NCI-H2171 (cell line): ENCODE data around the gene C9orf152.
"Not testable (repeated sequence)": the region's sequence is repeated elsewhere in the genome, so short reads cannot be mapped to it uniquely, and the experiment has no call there.

Experiments used
- DNase-seq: peaks from one replicate; lab custom pipeline; 2025; lab: John Stamatoyannopoulos, UW

C9orf152 gene

GRCh38 chr9:110214586-110215355, 6.8 kb upstream of the C9orf152 start:
- DNase-seq, result no peak

DNA sequence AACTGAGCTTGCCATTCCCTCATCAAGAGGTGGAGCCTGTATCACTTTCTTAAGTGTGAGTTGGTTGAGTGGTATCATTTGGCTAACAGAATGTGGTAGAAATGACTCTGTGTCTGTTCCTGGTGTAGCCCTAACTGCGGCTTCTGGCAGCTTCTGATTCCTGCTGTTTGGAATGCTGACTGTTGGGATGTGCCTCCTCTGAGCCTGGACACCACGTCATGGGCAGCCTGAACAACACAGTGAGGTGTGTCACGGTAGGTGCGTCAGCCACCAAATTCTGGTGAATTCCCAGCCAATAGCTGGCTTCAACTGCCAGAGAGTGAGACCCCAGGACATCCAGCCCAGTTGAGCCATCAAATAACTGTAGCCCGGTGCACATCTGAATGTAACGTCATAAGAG, 6.1 kb upstream of the C9orf152 start:
- DNase-seq, result no peak

GRCh38 chr9:110213413-110214044, 5.6 kb upstream of the C9orf152 start:
- DNase-seq, result no peak

- DNase-seq, result no peak
These were observed 803 bp downstream of the C9orf152 start for GRCh38 chr9:110207071-110207641.

DNA sequence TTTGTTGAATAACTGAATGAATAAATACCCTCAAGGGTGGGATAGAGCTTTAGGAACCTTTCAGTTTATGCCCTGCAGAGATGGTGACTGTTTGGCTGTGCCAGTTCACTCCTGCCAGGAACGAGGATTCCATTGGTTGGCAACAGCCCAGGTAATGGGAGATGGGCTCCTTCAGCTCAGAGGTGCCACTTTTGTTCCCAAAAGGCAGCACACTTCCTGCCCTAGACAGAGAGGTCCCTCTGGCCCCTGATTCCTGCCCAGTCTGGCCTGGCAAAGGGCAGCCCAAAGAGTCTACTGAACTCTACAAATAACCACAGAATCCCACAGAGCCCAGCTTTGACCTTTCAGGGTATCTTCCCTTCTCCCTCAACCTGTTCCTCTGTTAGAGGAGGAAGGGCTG, 1.6 kb downstream of the C9orf152 start:
- DNase-seq, result no peak

- DNase-seq, result not testable (repeated sequence)
These were observed 2.3 kb downstream of the C9orf152 start for GRCh38 chr9:110205612-110206011.

DNA sequence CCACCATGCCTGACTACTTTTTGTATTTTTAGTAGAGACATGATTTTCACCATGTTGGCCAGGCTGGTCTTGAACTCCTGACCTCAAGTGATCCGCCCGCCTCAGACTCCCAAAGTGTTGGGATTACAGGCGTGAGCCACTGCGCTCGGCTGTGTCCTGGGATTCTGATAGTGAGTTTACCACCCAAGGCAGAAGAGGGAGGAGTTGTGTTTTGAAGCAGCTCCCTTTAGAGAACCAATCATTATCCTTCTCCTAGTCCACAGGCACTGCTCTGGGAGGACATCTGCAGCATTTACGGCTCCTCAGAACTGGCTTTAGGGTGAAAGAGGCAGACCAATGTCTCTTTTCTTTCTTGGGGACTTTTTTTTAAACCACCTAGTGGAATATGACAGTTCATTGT, 5.7 kb downstream of the C9orf152 start:
- DNase-seq, result no peak

- no peak for DNase-seq
These were observed 8.3 kb downstream of the C9orf152 start for GRCh38 chr9:110199643-110200042.

- no peak for DNase-seq
These were observed 9.6 kb downstream of the C9orf152 start for GRCh38 chr9:110198357-110198756.

DNA sequence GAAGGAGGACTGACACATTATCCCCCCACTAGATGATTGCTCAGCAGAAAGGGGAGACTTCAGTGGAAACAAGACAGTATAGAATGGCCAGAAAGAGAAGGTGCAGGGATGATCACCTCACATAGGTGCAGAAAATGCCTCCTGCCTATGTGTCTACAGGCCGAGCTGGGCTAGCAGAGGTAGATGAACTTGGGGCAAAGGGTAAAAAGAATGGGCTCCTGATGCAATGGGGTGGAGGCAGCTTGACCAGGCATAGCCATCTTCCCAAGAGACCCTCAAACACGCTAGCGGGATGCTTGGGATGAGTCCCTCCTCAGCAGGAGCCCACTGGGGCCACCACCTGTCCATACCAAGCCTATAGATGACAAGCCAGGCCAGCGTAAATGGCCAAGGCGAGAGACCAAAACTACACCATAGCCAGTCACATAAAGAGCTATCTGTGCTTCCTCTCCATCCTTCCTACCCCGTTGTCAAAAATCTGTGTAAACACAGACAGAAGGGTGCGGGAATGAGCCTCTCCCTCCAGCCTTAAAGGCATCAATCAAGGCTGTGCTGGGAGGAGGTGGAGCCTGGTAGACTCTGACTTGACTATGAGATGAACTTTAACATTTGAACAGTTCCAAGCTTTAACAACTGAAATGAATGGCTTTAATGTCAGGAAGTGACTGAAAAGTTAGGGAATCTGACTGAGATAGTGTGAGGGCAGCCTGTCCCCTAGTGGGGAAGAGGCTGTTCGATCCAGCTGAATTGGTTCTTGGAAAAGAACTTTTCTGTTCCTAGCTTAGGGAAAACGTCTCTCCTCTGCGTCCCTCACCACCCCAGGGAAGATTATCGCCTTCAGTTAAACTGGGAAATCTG, 10.4 kb downstream of the C9orf152 start:
- no peak for DNase-seq

DNA sequence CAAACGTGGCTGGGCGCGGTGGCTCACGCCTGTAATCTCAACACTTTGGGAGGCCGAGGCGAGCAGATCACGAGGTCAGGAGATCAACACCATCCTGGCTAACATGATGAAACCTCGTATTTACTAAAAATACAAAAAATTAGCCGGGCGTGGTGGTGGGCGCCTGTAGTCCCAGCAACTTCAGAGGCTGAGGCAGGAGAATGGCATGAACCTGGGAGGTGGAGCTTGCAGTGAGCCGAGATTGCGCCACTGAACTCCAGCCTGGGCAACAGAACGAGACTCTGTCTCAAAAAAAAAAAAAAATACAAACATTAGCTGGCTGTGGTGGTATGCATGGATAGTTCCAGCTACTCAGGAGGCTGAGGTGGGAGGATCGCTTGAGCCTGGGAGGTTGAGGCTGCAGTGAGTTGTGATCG, 11.9 kb downstream of the C9orf152 start:
- DNase-seq, result not testable (repeated sequence)

DNA sequence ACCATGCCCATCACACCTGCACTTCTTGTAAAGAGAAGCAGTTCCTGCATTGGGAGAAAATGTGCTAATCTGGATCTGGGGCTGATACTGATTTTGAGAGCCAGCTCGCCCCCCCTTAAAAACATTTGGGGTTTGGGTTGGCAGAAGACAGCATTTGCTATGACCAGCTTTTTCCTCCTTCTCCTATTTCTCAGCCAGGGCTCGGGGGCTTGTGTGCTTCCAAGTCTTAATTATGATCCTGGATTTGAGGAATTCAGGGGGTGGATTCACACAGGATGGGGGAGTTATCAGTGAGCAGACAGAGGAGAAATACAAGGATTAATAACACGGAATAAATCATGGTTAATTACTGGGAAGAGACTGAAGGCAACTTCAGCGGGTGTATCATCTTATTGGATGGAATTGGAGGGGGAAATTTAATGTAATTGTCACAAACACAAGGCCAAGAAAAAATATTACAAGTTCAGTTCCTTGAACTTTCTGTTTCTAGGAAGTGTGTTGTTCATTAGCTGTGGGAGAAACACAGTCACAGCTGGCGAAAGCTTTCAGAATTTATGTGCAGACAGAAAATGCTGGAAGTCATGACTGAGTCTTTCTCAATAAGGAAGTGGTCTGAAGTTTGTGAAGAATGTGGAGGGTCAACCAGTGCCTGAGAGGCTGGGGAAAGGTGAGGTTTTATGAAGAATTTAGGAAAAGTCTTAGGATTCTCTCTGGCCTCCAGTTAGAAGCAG, 15.3 kb downstream of the C9orf152 start:
- DNase-seq, result no peak

DNA sequence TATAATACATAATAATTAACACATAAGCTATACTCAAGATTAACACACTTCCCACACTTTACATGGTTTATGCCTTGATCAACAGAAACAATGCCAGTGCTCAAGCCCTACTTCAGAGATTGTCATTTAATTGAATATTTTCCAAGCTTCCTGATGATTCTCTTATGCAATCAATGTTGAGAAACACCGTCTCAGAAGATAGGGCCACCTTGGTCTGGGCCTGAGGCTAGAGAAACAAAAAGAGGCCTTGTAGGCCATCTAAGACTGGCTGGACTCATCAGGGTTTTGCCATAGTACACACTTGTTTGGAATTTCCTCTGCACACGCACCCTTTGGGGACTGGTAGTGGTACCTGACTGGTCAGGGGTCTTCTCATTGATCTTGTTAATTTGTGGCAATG, 16.3 kb downstream of the C9orf152 start:
- DNase-seq, result no peak

DNA sequence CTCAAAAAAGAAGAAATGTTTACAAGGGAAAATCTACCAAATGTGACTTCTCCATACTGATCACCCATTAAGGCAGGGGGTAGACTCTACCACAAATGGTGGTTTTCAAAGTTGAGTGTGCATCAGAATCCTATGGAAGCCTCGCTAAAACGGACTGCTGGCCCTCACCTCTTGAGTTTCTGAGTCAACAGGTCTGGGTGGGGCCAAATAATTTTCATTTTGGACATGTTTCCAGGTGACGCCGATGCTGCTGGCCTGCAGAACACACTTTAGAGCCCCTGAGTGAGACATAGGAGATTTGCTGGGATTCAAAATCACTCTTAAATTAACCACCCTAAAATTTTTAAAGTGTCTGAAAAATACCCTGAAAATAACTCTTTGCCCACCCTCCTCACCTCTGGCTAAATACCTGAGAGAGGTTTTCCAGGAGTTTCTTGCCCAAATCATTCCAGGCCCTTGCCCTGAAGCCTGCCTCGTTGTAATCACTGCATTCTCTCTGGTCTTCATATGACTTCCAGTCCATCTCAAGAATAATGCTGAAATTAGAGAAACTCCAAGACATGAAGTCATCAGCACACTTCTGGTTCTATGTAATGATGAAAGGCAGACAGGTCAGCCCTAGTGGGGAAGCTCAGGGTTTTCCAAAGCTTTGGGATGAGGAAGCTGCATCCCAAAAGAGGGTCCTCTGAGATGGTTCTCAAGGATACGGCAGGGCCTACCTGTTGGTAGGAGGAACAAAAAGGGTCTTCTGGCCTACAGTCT, 18.2 kb downstream of the C9orf152 start:
- DNase-seq, result no peak

DNA sequence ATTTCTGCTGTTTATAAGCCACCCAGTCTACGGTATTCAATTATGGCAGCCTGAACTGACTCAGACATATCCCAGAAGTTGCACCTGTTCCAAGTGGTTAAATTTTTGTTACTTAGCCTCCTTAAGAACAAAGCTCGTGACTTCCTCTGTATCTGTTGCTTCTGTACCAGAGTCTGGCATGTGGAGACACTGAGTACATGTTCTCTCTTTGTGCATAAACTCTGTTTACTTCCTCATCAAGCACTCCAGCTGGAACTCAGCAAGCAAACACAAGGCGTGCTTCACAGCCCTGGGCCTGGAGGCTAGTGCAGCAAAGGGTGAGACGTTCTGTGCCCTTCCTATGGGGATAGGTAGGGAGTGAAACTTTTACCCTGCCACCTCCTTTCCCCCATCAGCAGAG, 19.0 kb downstream of the C9orf152 start:
- DNase-seq, result no peak

- DNase-seq, result no peak
These were observed 19.9 kb downstream of the C9orf152 start for GRCh38 chr9:110188101-110188500.

DNA sequence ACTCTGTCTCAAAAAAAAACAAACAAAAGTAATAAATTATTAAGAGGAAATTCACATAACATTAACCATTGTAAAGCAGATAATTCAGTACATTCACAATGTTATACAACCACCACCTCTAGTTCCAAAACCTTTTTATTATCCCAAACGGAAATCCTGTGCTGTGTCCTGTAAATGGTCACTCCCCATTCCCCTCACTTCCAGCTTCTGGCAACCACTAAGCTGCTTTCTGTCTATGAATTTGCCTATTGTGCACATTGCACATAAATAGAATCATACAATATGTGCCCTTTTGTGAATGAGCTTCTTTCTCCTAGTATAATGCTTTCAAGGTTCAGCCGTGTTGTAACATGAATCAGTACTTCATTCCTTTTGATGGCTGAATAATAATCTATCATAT, 20.8 kb downstream of the C9orf152 start:
- DNase-seq, result no peak

DNA sequence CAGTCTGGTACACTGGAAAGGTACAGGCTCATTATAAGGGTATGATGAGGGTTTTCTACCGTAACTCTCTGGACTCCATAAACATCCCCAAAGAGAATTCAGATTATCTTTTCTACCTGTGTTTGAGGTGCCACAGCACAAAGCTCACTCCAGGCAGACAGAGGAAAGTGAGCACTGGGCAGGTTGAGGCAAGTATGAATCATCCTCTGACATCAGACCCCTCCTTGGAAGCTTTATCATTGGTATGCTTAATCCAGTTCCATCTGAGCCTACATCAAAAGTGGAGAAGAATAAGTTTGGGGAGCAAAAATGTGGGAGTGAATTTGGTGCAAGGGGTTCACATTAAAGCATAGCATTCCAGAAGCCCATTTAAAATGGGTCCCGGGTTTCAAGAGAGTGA, 21.7 kb downstream of the C9orf152 start:
- no peak for DNase-seq

- no peak for DNase-seq
These were observed 22.2 kb downstream of the C9orf152 start for GRCh38 chr9:110185806-110186205.

DNA sequence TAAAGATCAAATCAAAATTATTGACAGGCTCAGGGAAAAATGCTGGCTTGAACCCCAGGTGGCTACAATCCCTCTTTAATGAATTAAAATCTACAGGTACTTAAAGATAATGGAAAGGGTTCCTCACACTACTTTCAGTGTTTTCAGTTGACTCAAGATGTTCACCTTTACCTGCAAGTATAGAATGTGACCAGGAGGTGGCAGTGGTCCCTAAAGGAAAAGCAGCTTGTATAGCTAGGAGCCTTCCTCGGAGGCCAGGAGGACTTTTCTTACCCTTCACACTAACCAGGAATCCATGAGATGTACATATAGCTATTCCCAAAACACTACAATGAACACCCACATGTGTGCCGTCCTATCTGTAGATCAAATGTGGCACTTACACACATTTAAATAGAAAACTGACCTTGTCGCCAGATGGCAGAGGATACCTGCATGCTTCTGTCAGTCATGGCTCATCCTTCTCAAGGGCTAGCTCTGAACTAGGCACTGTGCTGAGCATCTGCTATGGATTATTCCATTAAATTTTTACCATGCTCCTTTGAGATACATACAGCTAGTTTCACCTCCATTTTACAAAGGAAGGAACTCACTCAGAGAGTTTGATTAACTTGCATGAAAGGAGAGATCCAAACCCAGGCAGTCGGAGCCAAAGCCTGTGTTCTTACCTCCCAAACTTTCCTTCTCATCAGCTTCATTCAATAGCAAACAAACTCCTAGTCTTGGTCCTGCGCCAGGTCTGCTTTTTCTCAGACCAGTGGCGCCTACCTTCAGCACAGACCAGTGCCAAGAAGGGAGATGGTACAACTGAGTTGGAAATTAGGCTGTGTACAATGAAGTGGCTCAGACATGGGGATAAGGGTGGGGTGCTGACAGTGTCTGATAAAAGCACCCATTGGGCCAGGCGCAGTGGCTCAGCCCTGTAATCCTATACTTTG, 24.5 kb downstream of the C9orf152 start:
- DNase-seq, result peak; percentile 60
